ENCODE measurements around the gene LRWD1.

LRWD1 gene

DNA sequence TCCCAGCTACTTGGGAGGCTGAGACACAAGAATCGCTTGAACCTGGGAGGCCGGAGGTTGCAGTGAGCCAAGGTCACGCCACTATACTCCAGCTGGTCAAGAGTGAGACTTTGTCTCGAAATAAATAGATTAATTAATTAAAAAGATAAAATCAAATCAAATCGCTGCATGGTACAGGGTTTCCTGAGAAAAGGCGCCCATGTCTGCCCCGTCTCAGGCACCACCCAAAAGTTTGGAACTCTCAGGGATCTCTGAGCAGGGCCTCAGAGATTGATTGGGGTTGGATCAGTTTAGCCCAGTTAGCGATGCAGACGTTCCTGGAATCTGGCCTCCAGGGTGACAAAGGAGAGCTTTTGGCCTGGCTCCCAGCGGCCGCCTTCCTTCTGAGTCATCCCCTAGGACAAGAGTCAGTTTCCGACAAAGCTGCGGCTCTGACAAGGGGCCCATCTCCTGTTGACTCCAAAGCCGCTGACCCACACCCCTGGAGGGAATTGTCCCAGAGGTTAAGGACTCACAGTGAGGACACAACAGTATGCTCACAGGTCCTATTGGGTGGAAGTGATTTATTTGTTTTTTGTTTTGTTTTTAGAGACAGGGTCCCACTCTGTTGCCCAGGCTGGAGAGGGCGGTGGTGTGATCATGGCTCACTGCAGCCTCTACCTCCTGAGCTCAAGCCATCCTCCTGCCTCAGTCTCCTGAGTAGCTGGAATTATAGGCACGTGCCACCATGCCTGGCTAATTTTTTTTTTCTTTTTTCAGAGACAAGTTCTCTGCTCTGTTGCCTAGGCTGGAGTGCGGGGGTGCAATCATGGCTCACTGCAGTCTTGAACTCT, 24.6 kb upstream of the LRWD1 start:
- TF ChIP-seq, protein P1, sequence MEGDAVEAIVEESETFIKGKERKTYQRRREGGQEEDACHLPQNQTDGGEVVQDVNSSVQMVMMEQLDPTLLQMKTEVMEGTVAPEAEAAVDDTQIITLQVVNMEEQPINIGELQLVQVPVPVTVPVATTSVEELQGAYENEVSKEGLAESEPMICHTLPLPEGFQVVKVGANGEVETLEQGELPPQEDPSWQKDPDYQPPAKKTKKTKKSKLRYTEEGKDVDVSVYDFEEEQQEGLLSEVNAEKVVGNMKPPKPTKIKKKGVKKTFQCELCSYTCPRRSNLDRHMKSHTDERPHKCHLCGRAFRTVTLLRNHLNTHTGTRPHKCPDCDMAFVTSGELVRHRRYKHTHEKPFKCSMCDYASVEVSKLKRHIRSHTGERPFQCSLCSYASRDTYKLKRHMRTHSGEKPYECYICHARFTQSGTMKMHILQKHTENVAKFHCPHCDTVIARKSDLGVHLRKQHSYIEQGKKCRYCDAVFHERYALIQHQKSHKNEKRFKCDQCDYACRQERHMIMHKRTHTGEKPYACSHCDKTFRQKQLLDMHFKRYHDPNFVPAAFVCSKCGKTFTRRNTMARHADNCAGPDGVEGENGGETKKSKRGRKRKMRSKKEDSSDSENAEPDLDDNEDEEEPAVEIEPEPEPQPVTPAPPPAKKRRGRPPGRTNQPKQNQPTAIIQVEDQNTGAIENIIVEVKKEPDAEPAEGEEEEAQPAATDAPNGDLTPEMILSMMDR (IDR thresholded peaks at IDR 0.05; ENCODE audit: extremely low read depth, insufficient read depth, missing control alignments): no peak
- DNase-seq (ENCODE audit: low spot score): no peak

DNA sequence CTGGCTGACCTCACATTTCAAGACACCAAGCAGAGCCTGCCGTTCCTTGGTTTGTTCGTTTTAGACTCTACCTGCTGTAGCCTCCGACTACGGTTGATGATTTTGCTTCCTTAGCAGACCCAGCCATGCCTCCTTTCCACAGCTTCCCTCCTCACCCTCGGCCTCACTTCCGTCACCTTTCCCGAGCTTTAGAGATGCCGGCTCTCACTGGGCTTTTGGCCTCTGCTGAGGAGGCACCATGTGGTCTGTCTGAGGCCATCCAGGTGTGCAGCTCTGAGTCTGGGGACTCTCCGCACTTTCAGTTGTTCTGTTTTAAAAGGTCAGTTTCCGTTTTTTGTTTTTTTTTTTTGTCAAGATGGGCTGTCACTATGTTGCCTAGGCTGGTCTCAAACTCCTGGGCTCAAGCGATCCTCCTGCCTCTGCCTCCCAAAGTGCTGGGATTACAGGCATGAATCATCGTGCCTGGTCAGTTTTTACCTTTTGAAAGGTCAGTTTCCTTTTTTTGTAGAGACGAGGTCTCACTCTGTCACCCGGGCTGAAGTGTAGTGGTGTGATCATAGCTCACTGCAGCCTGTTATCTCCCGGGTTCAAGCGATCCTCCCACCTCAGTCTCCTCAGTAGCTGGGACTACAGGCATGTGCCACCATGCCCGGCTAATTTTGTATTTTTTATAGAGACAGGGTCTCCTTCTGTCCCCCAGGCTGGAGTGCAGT, 19.7 kb upstream of the LRWD1 start:
- in situ Hi-C loops (cut with MboI; ENCODE audit: low pct_unique_long_range_greater_than_20kb, low sequenced_read_pairs, unreplicated experiment): loop anchor here (5.0 kb wide), 1 partner anchor 33 kb away; no protein-coding TSS in a partner anchor
- TF ChIP-seq, protein P1 (IDR thresholded peaks at IDR 0.05; ENCODE audit: extremely low read depth, insufficient read depth, missing control alignments): no peak
- DNase-seq (ENCODE audit: low spot score): peak; percentile 80

More for the DNA sequence above, 24.6 kb upstream of the LRWD1 start:
- in situ Hi-C loops (cut with MboI; ENCODE audit: low pct_unique_long_range_greater_than_20kb, low sequenced_read_pairs, unreplicated experiment): no loop called here

DNA sequence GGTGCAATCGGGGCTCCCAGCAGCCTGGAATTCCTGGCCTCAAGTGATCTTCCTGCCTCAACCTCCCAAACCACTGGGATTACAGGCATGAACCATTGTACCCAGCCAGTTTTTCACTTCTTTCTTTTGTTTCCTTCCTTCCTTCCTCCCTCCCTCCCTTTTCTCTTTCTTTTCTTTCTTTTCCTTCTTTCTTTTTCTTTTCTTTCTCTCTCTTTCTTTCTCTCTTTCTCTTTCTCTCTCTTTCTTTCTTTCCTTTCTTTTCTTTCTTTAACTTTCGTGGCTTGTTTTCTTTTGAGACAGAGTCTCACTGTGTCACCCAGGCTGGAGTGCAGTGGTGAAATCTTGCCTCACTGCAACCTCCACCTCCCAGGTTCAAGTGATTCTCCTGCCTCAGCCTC, 19.1 kb upstream of the LRWD1 start:
- no peak for DNase-seq (ENCODE audit: low spot score)
- in situ Hi-C loops (cut with MboI; ENCODE audit: low pct_unique_long_range_greater_than_20kb, low sequenced_read_pairs, unreplicated experiment): loop anchor here (5.0 kb wide), 1 partner anchor 33 kb away; no protein-coding TSS in a partner anchor
- TF ChIP-seq, protein P1 (IDR thresholded peaks at IDR 0.05; ENCODE audit: extremely low read depth, insufficient read depth, missing control alignments): no peak

DNA sequence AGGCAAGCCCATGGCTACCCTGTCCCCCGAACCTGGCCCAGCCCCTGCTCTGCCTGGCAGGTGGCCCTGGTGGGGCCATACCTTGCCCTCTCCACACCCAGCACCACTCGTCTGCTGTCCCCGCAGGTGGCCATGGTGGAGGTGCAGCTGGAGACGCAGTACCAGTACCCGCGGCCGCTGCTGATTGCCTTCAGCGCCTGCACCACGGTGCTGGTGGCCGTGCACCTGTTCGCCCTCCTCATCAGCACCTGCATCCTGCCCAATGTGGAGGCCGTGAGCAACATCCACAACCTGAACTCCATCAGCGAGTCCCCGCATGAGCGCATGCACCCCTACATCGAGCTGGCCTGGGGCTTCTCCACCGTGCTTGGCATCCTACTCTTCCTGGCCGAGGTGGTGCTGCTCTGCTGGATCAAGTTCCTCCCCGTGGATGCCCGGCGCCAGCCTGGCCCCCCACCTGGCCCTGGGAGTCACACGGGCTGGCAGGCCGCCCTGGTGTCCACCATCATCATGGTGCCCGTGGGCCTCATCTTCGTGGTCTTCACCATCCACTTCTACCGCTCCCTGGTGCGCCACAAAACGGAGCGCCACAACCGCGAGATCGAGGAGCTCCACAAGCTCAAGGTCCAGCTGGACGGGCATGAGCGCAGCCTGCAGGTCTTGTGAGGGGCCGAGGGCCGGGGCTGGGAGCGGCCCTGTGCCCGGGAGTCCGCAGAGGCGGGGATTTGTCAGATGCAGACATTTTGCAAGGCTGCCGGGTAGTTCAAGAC, 18.2 kb upstream of the LRWD1 start:
- no peak for DNase-seq (ENCODE audit: low spot score)
- TF ChIP-seq, protein P1 (IDR thresholded peaks at IDR 0.05; ENCODE audit: extremely low read depth, insufficient read depth, missing control alignments): no peak
- in situ Hi-C loops (cut with MboI; ENCODE audit: low pct_unique_long_range_greater_than_20kb, low sequenced_read_pairs, unreplicated experiment): loop anchor here (5.0 kb wide), 1 partner anchor 34 kb away; no protein-coding TSS in a partner anchor

- TF ChIP-seq, protein P1 (IDR thresholded peaks at IDR 0.05; ENCODE audit: extremely low read depth, insufficient read depth, missing control alignments): no peak
Observed at GRCh38 chr7:102447311-102447710, 17.5 kb upstream of the LRWD1 start.

DNA sequence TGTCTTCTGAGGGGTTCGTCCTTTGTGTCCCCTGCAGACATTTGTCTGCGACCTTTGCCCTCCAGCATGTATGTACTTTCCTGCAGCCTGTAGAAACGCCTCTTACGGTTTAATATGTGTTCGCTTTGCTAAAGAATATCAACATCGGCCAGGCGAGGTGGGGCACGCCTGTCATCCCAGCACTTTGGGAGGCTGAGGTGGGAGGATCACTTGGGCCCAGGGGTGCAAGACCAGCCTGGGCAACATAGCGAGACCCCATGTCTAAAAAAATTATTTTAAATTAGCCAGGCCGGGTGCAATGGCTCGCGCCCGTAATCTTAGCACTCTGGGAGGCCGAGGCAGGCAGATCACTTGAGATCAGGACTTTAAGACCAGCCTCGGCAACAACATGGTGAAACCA, 15.6 kb upstream of the LRWD1 start:
- in situ Hi-C loops (cut with MboI; ENCODE audit: low pct_unique_long_range_greater_than_20kb, low sequenced_read_pairs, unreplicated experiment): loop anchor here (5.0 kb wide), 1 partner anchor 37 kb away; no protein-coding TSS in a partner anchor

More at GRCh38 chr7:102447311-102447710, 17.5 kb upstream of the LRWD1 start:
- in situ Hi-C loops (cut with MboI; ENCODE audit: low pct_unique_long_range_greater_than_20kb, low sequenced_read_pairs, unreplicated experiment): loop anchor here (5.0 kb wide), 1 partner anchor 35 kb away; no protein-coding TSS in a partner anchor
- no peak for DNase-seq (ENCODE audit: low spot score)

More for the DNA sequence above, 15.6 kb upstream of the LRWD1 start:
- DNase-seq (ENCODE audit: low spot score): no peak
- TF ChIP-seq, protein P1 (IDR thresholded peaks at IDR 0.05; ENCODE audit: extremely low read depth, insufficient read depth, missing control alignments): no peak
